ENCODE measurements around the gene ART1. TPM values are rescaled to one million over a fixed set of nuclear protein-coding genes. Genes with fewer than 3 reads are reported as not detected.

Gene ART1
- total and polyA plus RNA-seq, 2 experiments from 2014 or later = not detected

DNA sequence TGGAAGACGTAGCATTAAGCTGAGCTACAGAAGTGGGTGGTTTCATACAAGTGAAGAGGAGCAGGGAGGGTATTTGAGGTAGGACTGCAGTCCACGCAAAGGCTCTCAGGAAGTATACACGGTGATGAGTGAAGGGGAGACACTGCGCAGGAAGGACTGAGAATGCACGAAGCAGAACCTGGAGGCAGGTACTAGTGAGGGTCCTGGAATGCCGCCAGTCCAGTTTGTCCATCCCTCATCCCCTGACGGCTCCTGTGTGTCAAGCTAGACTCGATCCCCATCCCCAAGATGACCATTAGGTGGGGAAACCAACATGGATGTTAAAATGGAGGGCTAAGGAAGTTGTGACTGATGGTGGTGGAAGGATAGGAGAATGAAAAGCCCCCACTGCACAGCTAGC, 26.9 kb upstream of the ART1 start:
- no peak overlapping the region for H3K4me2 ChIP-seq (ENCODE audit: unreplicated experiment)
- no peaks in the 10 kb centered on the region for H3K79me2 ChIP-seq (ENCODE audit: insufficient read depth)
- H3K9ac ChIP-seq = no peak overlapping the region
- no peak for DNase-seq
- no peaks in the 10 kb centered on the region for H3K9me2 ChIP-seq (ENCODE audit: insufficient read depth)
- H3K27ac ChIP-seq = no peak overlapping the region
- WGBS, 2 experiments (ENCODE audit: low coverage in 1 of 2, low lambda C conversion rate in 2 of 2, missing lambda C conversion rate in 2 of 2) = 59 to 68% methylated on average over 8 of the region's 8 CpGs
- no peak for TF ChIP-seq EZH2 (IDR thresholded peaks at IDR 0.05; ENCODE audit: insufficient read depth, poor library complexity, severe bottlenecking)
- TF ChIP-seq EZH2phosphoT487 (IDR thresholded peaks at IDR 0.05; ENCODE audit: insufficient read depth, low read depth) = no peak
- H2AFZ ChIP-seq = no peak overlapping the region
- H3K4me1 ChIP-seq (ENCODE audit: insufficient read depth) = no peaks in the 10 kb centered on the region
- no peaks in the 10 kb centered on the region for H3F3A ChIP-seq (ENCODE audit: insufficient read depth)
- H3K36me3 ChIP-seq (ENCODE audit: low read depth) = no peaks in the 10 kb centered on the region
- no peaks in the 10 kb centered on the region for H3K9me3 ChIP-seq (ENCODE audit: low read depth)
- no peaks in the 10 kb centered on the region for H4K20me1 ChIP-seq (ENCODE audit: insufficient read depth)
- no peaks in the 10 kb centered on the region for H3K27me3 ChIP-seq (replicated peaks; ENCODE audit: insufficient read depth)
- no peak overlapping the region for H3K4me3 ChIP-seq
- in situ Hi-C loops (cut with MboI) = no loop called here

DNA sequence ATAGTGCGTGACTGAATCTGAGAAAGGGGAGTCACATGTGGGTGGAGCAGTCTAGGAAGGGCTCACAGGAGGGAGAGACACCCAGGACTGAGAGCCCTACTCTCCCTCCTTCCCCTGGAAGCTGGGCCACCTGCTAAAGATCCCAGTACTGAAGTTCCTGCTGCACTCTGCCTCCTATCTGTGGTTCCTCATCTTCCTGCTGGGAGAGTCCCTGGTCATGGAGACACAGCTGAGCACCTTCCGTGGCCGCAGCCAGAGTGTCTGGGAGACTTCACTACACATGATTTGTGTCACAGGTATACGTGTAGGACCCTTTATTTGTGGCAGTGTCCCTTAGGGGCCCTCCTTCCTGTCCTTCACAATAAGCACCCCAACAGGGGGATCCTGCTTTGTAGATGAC, 22.4 kb upstream of the ART1 start:
- no peak overlapping the region for H3K9ac ChIP-seq

DNA sequence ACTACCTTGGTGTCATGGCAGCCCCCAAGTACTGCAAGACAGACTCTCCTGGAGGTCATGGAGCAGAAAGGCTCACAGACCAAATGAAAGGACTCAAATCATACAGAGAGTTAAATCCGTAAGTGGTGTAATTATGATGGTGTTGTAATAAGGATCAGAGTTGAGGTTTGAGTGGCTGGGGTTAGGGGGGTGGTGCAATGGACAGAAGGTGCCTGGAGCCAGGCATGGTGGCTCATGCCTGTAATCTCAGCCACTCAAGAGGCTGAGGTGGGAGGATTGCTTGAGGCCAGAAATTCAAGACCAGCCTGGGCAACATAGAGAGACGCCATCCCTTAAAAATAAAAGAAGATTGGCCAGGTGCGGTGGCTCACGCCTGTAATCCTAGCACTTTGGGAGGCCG, 21.8 kb upstream of the ART1 start:
- 80 to 88% methylated on average over 5 of the region's 5 CpGs for WGBS, 2 experiments (ENCODE audit: low coverage in 1 of 2, low lambda C conversion rate in 2 of 2, missing lambda C conversion rate in 2 of 2)
- no peak for TF ChIP-seq EZH2 (IDR thresholded peaks at IDR 0.05; ENCODE audit: insufficient read depth, poor library complexity, severe bottlenecking)
- no peak for TF ChIP-seq EZH2phosphoT487 (IDR thresholded peaks at IDR 0.05; ENCODE audit: insufficient read depth, low read depth)
- Histone ChIP-seq H3K9me2 (ENCODE audit: insufficient read depth) (no peaks in the 10 kb centered on the region), H3K4me3 (no peak overlapping the region), H3K36me3 (ENCODE audit: low read depth) (no peaks in the 10 kb centered on the region), H4K20me1 (ENCODE audit: insufficient read depth) (no peaks in the 10 kb centered on the region), H3K27me3 (replicated peaks; ENCODE audit: insufficient read depth) (no peaks in the 10 kb centered on the region), H3K9me3 (ENCODE audit: low read depth) (no peaks in the 10 kb centered on the region), H3F3A (ENCODE audit: insufficient read depth) (no peaks in the 10 kb centered on the region), H3K79me2 (ENCODE audit: insufficient read depth) (no peaks in the 10 kb centered on the region), H3K9ac (no peak overlapping the region), H2AFZ (no peak overlapping the region), H3K4me2 (ENCODE audit: unreplicated experiment) (no peak overlapping the region), H3K27ac (no peak overlapping the region), H3K4me1 (ENCODE audit: insufficient read depth) (no peaks in the 10 kb centered on the region; the same call in 1 of the 2 replicates)
- in situ Hi-C loops (cut with MboI) = no loop called here
- no peak for DNase-seq

More for the DNA sequence above, 22.4 kb upstream of the ART1 start:
- Histone ChIP-seq H3K4me3 (no peak overlapping the region), H3K79me2 (ENCODE audit: insufficient read depth) (no peaks in the 10 kb centered on the region), H3K4me1 (ENCODE audit: insufficient read depth) (no peaks in the 10 kb centered on the region; the same call in 1 of the 2 replicates), H3K36me3 (ENCODE audit: low read depth) (no peaks in the 10 kb centered on the region), H3K4me2 (ENCODE audit: unreplicated experiment) (no peak overlapping the region), H3K27me3 (replicated peaks; ENCODE audit: insufficient read depth) (no peaks in the 10 kb centered on the region), H2AFZ (no peak overlapping the region), H3F3A (ENCODE audit: insufficient read depth) (no peaks in the 10 kb centered on the region), H3K27ac (no peak overlapping the region), H4K20me1 (ENCODE audit: insufficient read depth) (no peaks in the 10 kb centered on the region), H3K9me2 (ENCODE audit: insufficient read depth) (no peaks in the 10 kb centered on the region), H3K9me3 (ENCODE audit: low read depth) (no peaks in the 10 kb centered on the region)
- 55 to 61% methylated on average over 4 of the region's 4 CpGs for WGBS, 2 experiments (ENCODE audit: low coverage in 1 of 2, low lambda C conversion rate in 2 of 2, missing lambda C conversion rate in 2 of 2)
- no peak for DNase-seq
- TF ChIP-seq EZH2 (IDR thresholded peaks at IDR 0.05; ENCODE audit: insufficient read depth, poor library complexity, severe bottlenecking) (no peak), EZH2phosphoT487 (IDR thresholded peaks at IDR 0.05; ENCODE audit: insufficient read depth, low read depth) (no peak)
- in situ Hi-C loops (cut with MboI) = no loop called here

DNA sequence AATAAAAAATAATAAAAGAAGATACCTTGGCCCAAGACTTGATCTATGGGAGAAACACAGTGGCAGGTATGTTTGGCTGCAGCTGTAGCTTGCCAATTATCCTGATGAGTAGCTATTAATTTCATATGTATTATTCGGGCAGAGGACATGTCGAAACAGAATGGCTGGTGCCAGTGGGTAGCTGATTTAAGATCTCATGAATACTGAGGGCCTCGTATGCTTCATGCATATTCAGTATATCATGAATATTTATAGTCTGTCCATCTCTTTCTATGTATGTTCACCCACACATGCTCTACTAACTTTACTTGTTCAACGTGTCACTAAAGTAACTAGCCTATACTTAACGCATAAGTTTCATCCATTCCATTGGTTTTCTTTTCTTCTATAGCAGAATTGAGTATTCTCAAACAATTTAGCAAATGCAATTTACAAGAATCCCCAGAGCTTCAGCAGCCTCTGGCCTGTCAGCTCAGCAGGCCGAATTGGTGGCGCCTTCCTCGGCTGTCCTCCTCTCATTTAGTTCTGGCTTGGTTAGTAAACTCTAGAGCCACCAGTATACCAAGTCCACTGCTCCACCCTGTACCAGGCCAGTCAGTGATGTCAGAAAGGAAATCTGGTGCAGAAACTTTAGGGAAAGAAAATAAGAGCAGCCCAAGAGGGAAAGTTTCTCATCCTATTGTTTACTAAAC, 21.0 kb upstream of the ART1 start:
- Histone ChIP-seq H3K4me1 (ENCODE audit: insufficient read depth) (no peaks in the 10 kb centered on the region; the same call in 1 of the 2 replicates), H3K36me3 (ENCODE audit: low read depth) (no peaks in the 10 kb centered on the region), H4K20me1 (ENCODE audit: insufficient read depth) (no peaks in the 10 kb centered on the region), H3K27me3 (replicated peaks; ENCODE audit: insufficient read depth) (no peaks in the 10 kb centered on the region), H3K79me2 (ENCODE audit: insufficient read depth) (no peaks in the 10 kb centered on the region), H3K4me3 (no peak overlapping the region), H3K4me2 (ENCODE audit: unreplicated experiment) (no peak overlapping the region), H3K9me2 (ENCODE audit: insufficient read depth) (no peaks in the 10 kb centered on the region), H2AFZ (no peak overlapping the region), H3K27ac (no peak overlapping the region), H3K9me3 (ENCODE audit: low read depth) (no peaks in the 10 kb centered on the region), H3F3A (ENCODE audit: insufficient read depth) (no peaks in the 10 kb centered on the region), H3K9ac (no peak overlapping the region)
- TF ChIP-seq EZH2 (IDR thresholded peaks at IDR 0.05; ENCODE audit: insufficient read depth, poor library complexity, severe bottlenecking) (no peak), EZH2phosphoT487 (IDR thresholded peaks at IDR 0.05; ENCODE audit: insufficient read depth, low read depth) (no peak)
- WGBS, 2 experiments (ENCODE audit: low coverage in 1 of 2, low lambda C conversion rate in 2 of 2, missing lambda C conversion rate in 2 of 2) = 61 to 71% methylated on average over 8 of the region's 8 CpGs
- in situ Hi-C loops (cut with MboI) = no loop called here
- no peak for DNase-seq
